GM10248 (cell line): Measurements from ENCODE around the gene CCDC30.
"Not testable (repeated sequence)": the region's sequence is repeated elsewhere in the genome, so short reads cannot be mapped to it uniquely, and the experiment has no call there.

Experiments used
- CTCF ChIA-PET: fragments of 300-600 bp; sonication (Branson Sonifier 250); formaldehyde crosslinking; extraction: SDS; loops from one replicate; lab custom pipeline; 2021; ENCODE audit warnings: antibody characterized with exemption; lab: Yijun Ruan, JAX
- POLR2A ChIA-PET: fragments of 350-650 bp; sonication (Branson Sonifier 250); formaldehyde crosslinking; extraction: SDS; loops from one replicate; lab custom pipeline; 2020; ENCODE audit warnings: antibody characterized with exemption; lab: Yijun Ruan, JAX
- DNase-seq: peaks from one replicate; pipeline ENCODE4 v3.0.0; 2012; ENCODE audit errors: extremely low spot score
- CTCF ChIP-seq: IDR thresholded peaks from 2 replicates; pipeline ENCODE4 v1.5.1; 2012; ENCODE audit warnings: mild to moderate bottlenecking, low read depth; ENCODE audit errors: extremely low read depth, missing control alignments, control extremely low read depth

CCDC30 gene

GRCh38 chr1:42681741-42682483 is 218.8 kb downstream of the CCDC30 start, which contains the start of gene YBX1:
Gene YBX1, plus strand, starts transcription at chr1:42682418. Its CDS starts 148 bp downstream, at chr1:42682566.
- TF ChIP-seq CTCF = no peak
- DNase-seq = peak; percentile 99
- ChIA-PET CTCF (interaction anchor here (1.0 to 1.8 kb wide), 3 partner anchors 10 to 271 kb away, joined by 3 to 4 read pairs (median 3); no protein-coding TSS in a partner anchor), POLR2A (interaction anchor here (0.6 to 2.4 kb wide), 11 partner anchors 9 to 84 kb away, joined by 3 to 13 read pairs (median 4); no protein-coding TSS in a partner anchor)

- ChIA-PET POLR2A (interaction anchor here (0.6 to 2.4 kb wide), 13 partner anchors 8 to 85 kb away, joined by 3 to 13 read pairs (median 4); partner anchors contain the start of genes C1orf50, P3H1 and PPIH), CTCF (interaction anchor here (1.0 to 1.6 kb wide), 5 partner anchors 20 to 338 kb away, joined by 3 to 4 read pairs (median 3); no protein-coding TSS in a partner anchor)
Measured at GRCh38 chr1:42682484-42682738, 219.3 kb downstream of the CCDC30 start.

GRCh38 chr1:42682739-42683531 is 219.8 kb downstream of the CCDC30 start:
- ChIA-PET CTCF (interaction anchor here (0.8 to 1.6 kb wide), 6 partner anchors 12 to 339 kb away, joined by 3 to 4 read pairs (median 3); no protein-coding TSS in a partner anchor), POLR2A (interaction anchor here (0.6 to 2.4 kb wide), 13 partner anchors 8 to 84 kb away, joined by 3 to 13 read pairs (median 4); partner anchors contain the start of genes C1orf50, P3H1 and PPIH)
- peak; percentile 86 for DNase-seq
- no peak for TF ChIP-seq CTCF

More at GRCh38 chr1:42682484-42682738, 219.3 kb downstream of the CCDC30 start:
- not testable (repeated sequence) for DNase-seq

GRCh38 chr1:42684139-42684538 is 221.1 kb downstream of the CCDC30 start:
- DNase-seq = no peak
- POLR2A ChIA-PET = interaction anchor here (2.4 kb wide), 1 partner anchor 19 kb away, joined by 13 read pairs; no protein-coding TSS in a partner anchor
- no peak for TF ChIP-seq CTCF
- CTCF ChIA-PET = interaction anchor here (0.8 to 1.6 kb wide), 2 partner anchors 11 to 18 kb away, joined by 3 to 4 read pairs; no protein-coding TSS in a partner anchor

- ChIA-PET POLR2A (no interaction called here), CTCF (interaction anchor here (1.7 kb wide), 1 partner anchor 10 kb away, joined by 7 read pairs; no protein-coding TSS in a partner anchor)
- DNase-seq = no peak
- no peak for TF ChIP-seq CTCF
Measured at GRCh38 chr1:42686418-42686817, 223.3 kb downstream of the CCDC30 start.

- no peak for TF ChIP-seq CTCF
- ChIA-PET POLR2A (interaction anchor here (0.6 to 1.7 kb wide), 2 partner anchors 8 to 356 kb away, joined by 3 to 11 read pairs; partner anchors contain the start of gene YBX1), CTCF (interaction anchor here (1.1 to 2.3 kb wide), 5 partner anchors 19 to 384 kb away, joined by 3 to 5 read pairs (median 4); no protein-coding TSS in a partner anchor)
- DNase-seq = no peak
Measured at GRCh38 chr1:42689912-42690311, 226.8 kb downstream of the CCDC30 start.
